Breast epithelium (tissue), 4 donors: ENCODE measurements around the gene SESN2. TPM values are rescaled to one million over a fixed set of nuclear protein-coding genes. Genes with fewer than 3 reads are reported as not detected.

Experiments used
- DNase-seq, 2 donors: peaks; one replicate each; pipeline ENCODE4 v3.0.0-alpha.2; 2019; ENCODE audit warnings: low spot score in 2 of 2
- H3K27ac ChIP-seq, 2 donors: fragments of 200-600 bp; sonication (generic) in 1 of 2; one replicate each; pipeline ENCODE4 v1.5.1; 2016 to 2019; ENCODE audit warnings: mild to moderate bottlenecking in 1 of 2
- H3K27me3 ChIP-seq, 2 donors: fragments of 200-600 bp; sonication (generic) in 1 of 2; one replicate each; pipeline versions ENCODE4 v1.5.1 to v1.6.0; 2017 to 2019; ENCODE audit warnings: control low read depth in 1 of 2, mild to moderate bottlenecking in 1 of 2
- H3K36me3 ChIP-seq: fragments of 200-600 bp; one replicate; pipeline ENCODE4 v1.5.1; 2019
- H3K4me1 ChIP-seq, 2 donors: fragments of 200-600 bp; sonication (generic); one replicate each; pipeline ENCODE4 v1.5.1; 2016 to 2019; ENCODE audit warnings: control low read depth in 1 of 2
- H3K4me3 ChIP-seq, 3 donors: fragments of 200-600 bp; sonication (generic); 1 replicate in 2 of 3; 2 replicates in 1 of 3; pipeline ENCODE4 v1.5.1; 2016 to 2019; ENCODE audit warnings: mild to moderate bottlenecking in 3 of 3, moderate library complexity in 2 of 3
- H3K9me3 ChIP-seq, 2 donors: fragments of 200-600 bp; sonication (generic) in 1 of 2; one replicate each; pipeline ENCODE4 v1.5.1; 2016 to 2019; ENCODE audit warnings: control low read depth in 1 of 2
- POLR2A ChIP-seq: fragments of 450-650 bp; IDR thresholded peaks from one replicate; pipeline ENCODE4 v1.6.1; 2016; ENCODE audit warnings: antibody characterized with exemption, mild to moderate bottlenecking, moderate library complexity
- POLR2AphosphoS5 ChIP-seq, 3 donors: sonication (generic); formaldehyde crosslinking; IDR thresholded peaks; one replicate each; pipeline ENCODE4 v1.6.1; 2017; ENCODE audit warnings: antibody characterized with exemption in 3 of 3
- intact Hi-C: fragments of 100-400 bp; cut with DNase I; formaldehyde crosslinking; loops from one replicate; pipeline ENCODE4 v1.15.1; 2023; ENCODE audit warnings: low total_unique reads
- total RNA-seq, 3 donors: library from RNA; depleted of rRNA; stranded (reverse); fragments of >200 nt; gene quantifications; one replicate each; pipeline ENCODE4 v1.1.0, GENCODE V29; 2016
- TF ChIP-seq, protein P1 (sequence below), 3 donors: fragments of 450-650 bp; IDR thresholded peaks; one replicate each; pipeline ENCODE4 v1.5.1; 2016 to 2017; ENCODE audit warnings: antibody characterized with exemption in 3 of 3, mild to moderate bottlenecking in 3 of 3, moderate library complexity in 3 of 3

The SESN2 gene
- total RNA-seq, 3 donors from 2014 or later: 10.0 to 16.0 (median 12.5) TPM

DNA sequence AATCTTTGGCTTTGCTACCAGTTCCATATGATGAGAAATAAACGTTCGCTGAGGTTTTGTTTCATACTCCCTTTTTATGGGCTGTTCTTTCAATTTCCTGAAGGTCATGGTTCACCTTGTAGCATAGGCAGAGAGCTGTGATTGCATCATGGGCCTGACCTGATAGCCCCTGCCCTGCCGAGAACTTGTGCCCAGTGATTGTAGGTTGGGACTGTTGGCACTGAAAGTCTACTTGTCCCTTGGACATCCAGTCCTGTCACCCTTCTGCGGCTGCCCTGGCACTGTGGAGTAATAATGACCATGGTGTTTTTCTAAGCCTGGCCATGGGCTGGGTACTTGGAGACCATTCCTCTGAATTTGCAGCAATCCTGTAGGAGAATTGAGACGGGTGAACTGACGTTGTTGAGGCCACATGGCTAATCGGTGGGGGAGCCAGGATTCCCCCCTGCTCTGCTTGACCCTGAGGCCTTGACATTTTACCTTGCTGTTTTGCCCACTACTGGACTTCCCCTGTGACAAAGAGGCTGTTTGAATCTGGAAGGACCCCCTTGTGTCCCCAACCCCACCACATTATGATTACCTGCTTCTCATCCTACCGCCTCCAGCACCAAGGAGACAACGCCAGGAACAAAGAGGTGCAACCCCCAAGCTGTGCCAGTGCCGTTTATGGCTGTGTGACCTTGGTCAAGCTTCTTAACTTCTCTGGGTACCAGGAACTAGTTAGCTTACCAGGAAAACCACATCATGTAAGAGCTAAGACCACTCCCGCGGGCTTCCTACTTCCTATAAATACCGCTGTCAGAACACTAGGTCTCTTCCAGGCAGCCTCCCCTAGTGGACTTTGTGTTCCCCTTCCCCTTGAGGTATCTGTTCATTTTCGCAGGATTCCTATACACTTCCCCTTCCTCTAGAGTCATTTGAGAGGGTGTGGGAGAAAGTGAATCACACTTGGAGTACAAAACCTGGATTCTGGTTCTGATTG lies 23.4 kb downstream of the SESN2 start:
- H3K9me3 ChIP-seq: no peaks in the 10 kb centered on the region
- H3K27me3 ChIP-seq: no peaks in the 10 kb centered on the region
- peak overlapping the region in 1 of 2 donors; percentile 33 for H3K27ac ChIP-seq
- H3K36me3 ChIP-seq: peaks cover 5% of the 10 kb centered on the region
- TF ChIP-seq POLR2AphosphoS5 (IDR thresholded peaks at IDR 0.05): no peak
- no peak for TF ChIP-seq POLR2A
- TF ChIP-seq, protein P1, sequence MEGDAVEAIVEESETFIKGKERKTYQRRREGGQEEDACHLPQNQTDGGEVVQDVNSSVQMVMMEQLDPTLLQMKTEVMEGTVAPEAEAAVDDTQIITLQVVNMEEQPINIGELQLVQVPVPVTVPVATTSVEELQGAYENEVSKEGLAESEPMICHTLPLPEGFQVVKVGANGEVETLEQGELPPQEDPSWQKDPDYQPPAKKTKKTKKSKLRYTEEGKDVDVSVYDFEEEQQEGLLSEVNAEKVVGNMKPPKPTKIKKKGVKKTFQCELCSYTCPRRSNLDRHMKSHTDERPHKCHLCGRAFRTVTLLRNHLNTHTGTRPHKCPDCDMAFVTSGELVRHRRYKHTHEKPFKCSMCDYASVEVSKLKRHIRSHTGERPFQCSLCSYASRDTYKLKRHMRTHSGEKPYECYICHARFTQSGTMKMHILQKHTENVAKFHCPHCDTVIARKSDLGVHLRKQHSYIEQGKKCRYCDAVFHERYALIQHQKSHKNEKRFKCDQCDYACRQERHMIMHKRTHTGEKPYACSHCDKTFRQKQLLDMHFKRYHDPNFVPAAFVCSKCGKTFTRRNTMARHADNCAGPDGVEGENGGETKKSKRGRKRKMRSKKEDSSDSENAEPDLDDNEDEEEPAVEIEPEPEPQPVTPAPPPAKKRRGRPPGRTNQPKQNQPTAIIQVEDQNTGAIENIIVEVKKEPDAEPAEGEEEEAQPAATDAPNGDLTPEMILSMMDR (IDR thresholded peaks at IDR 0.05): no peak
- no peak overlapping the region for H3K4me3 ChIP-seq
- no peak for DNase-seq
- H3K4me1 ChIP-seq: no peaks in the 10 kb centered on the region
- intact Hi-C loops: no loop called here

DNA sequence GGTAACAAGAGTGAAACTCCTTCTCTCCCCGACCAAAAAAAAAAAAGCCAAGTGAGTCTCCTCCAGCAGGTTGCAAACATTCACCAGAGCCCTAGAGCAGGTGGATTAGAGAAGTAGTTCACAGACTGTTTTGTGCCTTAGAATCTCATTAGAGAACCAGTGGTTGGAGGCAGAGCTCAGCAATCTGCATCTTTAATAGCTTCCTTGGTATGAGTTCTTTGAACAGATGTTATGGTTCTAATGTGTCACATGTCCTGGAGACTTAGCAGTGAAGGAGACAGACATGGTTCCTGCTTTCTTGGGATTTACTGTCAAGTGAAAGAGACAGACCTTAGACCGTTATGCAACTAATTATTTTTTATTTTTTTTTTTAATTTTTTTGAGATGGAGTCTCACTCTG lies 26.8 kb downstream of the SESN2 start:
- H3K27me3 ChIP-seq: no peaks in the 10 kb centered on the region
- H3K27ac ChIP-seq: no peak overlapping the region
- H3K4me3 ChIP-seq: no peak overlapping the region
- TF ChIP-seq POLR2A (no peak), POLR2AphosphoS5 (IDR thresholded peaks at IDR 0.05) (no peak)
- TF ChIP-seq, protein P1 (IDR thresholded peaks at IDR 0.05): no peak
- intact Hi-C loops: no loop called here
- H3K4me1 ChIP-seq: no peaks in the 10 kb centered on the region
- DNase-seq: no peak
- H3K36me3 ChIP-seq: no peaks in the 10 kb centered on the region
- H3K9me3 ChIP-seq: no peaks in the 10 kb centered on the region

DNA sequence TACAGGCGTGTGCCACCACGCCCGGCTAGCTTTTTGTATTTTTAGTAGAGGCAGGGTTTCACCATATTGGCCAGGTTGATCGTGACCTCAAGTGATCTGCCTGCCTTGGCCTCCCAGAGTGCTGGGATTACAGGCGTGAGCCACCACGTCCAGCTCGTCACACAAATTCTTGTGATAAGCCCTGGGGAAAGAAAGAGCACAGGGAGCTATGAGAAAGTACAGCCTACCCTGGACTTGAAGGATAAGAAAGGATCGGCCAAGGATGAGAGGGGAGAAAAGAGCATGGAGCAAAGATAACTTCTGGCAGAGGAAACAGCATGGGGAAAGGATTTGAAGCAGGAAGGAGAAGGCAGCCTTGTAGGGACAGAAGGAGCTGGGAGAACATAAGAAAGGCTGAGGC lies 29.2 kb downstream of the SESN2 start:
- Histone ChIP-seq H3K27me3 (no peaks in the 10 kb centered on the region), H3K36me3 (no peaks in the 10 kb centered on the region), H3K27ac (no peak overlapping the region), H3K9me3 (no peaks in the 10 kb centered on the region), H3K4me3 (no peak overlapping the region), H3K4me1 (no peaks in the 10 kb centered on the region)
- DNase-seq: no peak
- intact Hi-C loops: no loop called here
- TF ChIP-seq POLR2A: no peak
- TF ChIP-seq POLR2AphosphoS5 (IDR thresholded peaks at IDR 0.05): no peak
- TF ChIP-seq, protein P1 (IDR thresholded peaks at IDR 0.05): no peak

DNA sequence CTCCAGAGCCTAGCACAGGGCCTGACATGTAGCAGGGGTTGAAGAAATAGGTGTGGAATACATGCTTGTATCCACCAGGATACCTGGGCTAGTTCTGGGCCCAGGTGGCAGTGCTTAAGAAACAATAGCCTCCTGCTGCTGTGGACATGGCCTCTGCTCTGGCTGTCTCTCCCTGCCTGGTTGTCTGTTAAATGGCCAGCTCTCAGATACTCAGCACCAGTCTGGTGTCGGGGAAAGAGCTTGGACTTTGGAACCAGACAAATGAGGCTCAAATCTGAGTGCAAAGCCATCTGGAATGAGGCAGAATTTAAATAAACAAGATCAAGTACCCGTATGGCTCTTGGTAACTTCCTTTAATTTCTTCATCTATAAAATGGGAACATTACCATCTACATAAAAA lies 31.5 kb downstream of the SESN2 start:
- intact Hi-C loops: no loop called here
- TF ChIP-seq, protein P1 (IDR thresholded peaks at IDR 0.05): no peak
- TF ChIP-seq POLR2A (no peak), POLR2AphosphoS5 (IDR thresholded peaks at IDR 0.05) (no peak)
- no peak overlapping the region for H3K27ac ChIP-seq

DNA sequence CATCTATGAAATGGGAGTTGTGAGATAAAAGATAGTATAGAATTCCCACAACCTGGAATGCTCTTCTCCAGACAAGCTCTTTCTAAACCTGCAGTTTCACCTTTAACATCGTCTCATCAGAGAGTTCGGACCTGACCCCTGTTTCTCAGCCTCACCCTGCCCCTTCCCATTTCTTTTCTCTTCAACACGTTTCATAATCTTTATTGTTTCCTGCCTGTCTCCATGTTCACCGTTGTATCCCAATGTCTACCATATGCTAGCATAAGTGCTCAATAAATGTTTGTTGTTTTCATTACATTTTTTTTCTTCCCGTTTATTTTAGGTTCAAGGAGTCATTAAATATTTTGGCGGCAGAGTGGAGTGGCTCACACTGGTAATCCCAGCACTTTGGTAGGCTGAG lies 32.4 kb downstream of the SESN2 start:
- H3K27ac ChIP-seq: no peak overlapping the region
- peaks cover 0 to 2% of the 10 kb centered on the region in 2 donors for H3K4me1 ChIP-seq
- no peaks in the 10 kb centered on the region for H3K9me3 ChIP-seq
- TF ChIP-seq POLR2AphosphoS5 (IDR thresholded peaks at IDR 0.05): no peak
- TF ChIP-seq, protein P1 (IDR thresholded peaks at IDR 0.05): no peak
- DNase-seq: no peak
- no peaks in the 10 kb centered on the region for H3K27me3 ChIP-seq
- intact Hi-C loops: no loop called here
- H3K4me3 ChIP-seq: no peak overlapping the region
- no peaks in the 10 kb centered on the region for H3K36me3 ChIP-seq

More for the DNA sequence above, 31.5 kb downstream of the SESN2 start:
- Histone ChIP-seq H3K36me3 (no peaks in the 10 kb centered on the region), H3K4me1 (no peaks in the 10 kb centered on the region), H3K4me3 (no peak overlapping the region), H3K27me3 (no peaks in the 10 kb centered on the region), H3K9me3 (no peaks in the 10 kb centered on the region)
- no peak for DNase-seq
